T-helper 2 cell treated with Interferon-gamma antibody and Interleukin-4, amounts not matched to agents 100 ng/mL and 5 ng/mL, for 36 hours (primary cell): ENCODE measurements around the gene C1orf35. TPM values are rescaled to one million over a fixed set of nuclear protein-coding genes. Genes with fewer than 3 reads are reported as not detected.

Source experiments
- intact Hi-C: fragments of 100-400 bp; cut with micrococcal nuclease; formaldehyde crosslinking; loops from one replicate; pipeline ENCODE4 v1.15.1; 2023
- total RNA-seq: library from RNA; stranded (reverse); gene quantifications from 2 replicates; pipeline ENCODE4 v1.2.3, GENCODE V29; 2022

The C1orf35 gene
- total RNA-seq, 1 donor from 2014 or later, result 18.8 TPM

- intact Hi-C loops, result no loop called here
Measured at GRCh38 chr1:228096416-228097332, 6.5 kb downstream of the C1orf35 start.

- intact Hi-C loops, result no loop called here
Measured at GRCh38 chr1:228095938-228096337, 7.2 kb downstream of the C1orf35 start.

GRCh38 chr1:228095161-228095560 is 8.0 kb downstream of the C1orf35 start:
- intact Hi-C loops, result no loop called here

GRCh38 chr1:228094432-228095016 is 8.6 kb downstream of the C1orf35 start:
- intact Hi-C loops, result no loop called here

GRCh38 chr1:228093050-228093906 is 9.8 kb downstream of the C1orf35 start:
- intact Hi-C loops, result no loop called here

GRCh38 chr1:228092342-228093049 is 10.6 kb downstream of the C1orf35 start:
- intact Hi-C loops, result no loop called here

- intact Hi-C loops, result no loop called here
Measured at GRCh38 chr1:228091084-228091483, 12.0 kb downstream of the C1orf35 start.

- intact Hi-C loops, result no loop called here
Measured at GRCh38 chr1:228090613-228091081, 12.5 kb downstream of the C1orf35 start.

GRCh38 chr1:228089519-228090380 is 13.4 kb downstream of the C1orf35 start:
- intact Hi-C loops, result no loop called here

- intact Hi-C loops, result no loop called here
Measured at GRCh38 chr1:228088586-228089498, 14.3 kb downstream of the C1orf35 start.

GRCh38 chr1:228087771-228088251 is 15.3 kb downstream of the C1orf35 start:
- intact Hi-C loops, result no loop called here

- intact Hi-C loops, result no loop called here
Measured at GRCh38 chr1:228085287-228085951, 17.7 kb downstream of the C1orf35 start.

GRCh38 chr1:228084797-228085196 is 18.3 kb downstream of the C1orf35 start:
- intact Hi-C loops, result loop anchor here (5.0 kb wide), 2 partner anchors 373 to 522 kb away; partner anchors contain the start of gene ZNF678

GRCh38 chr1:228084325-228084724 is 18.8 kb downstream of the C1orf35 start:
- intact Hi-C loops, result loop anchor here (5.0 kb wide), 2 partner anchors 373 to 522 kb away; partner anchors contain the start of gene ZNF678

GRCh38 chr1:228083871-228084278 is 19.2 kb downstream of the C1orf35 start:
- intact Hi-C loops, result loop anchor here (2.0 to 5.0 kb wide), 4 partner anchors 349 to 541 kb away; partner anchors contain the start of genes JMJD4, SNAP47 and ZNF678

- intact Hi-C loops, result loop anchor here (1.0 to 5.0 kb wide), 11 partner anchors 20 to 540 kb away; partner anchors contain the start of genes C1orf35, GUK1, JMJD4 and MRPL55
Measured at GRCh38 chr1:228082918-228083870, 19.9 kb downstream of the C1orf35 start.
